Aorta (tissue), 5 donors: Measurements from ENCODE around the gene CMTM4. TPM values are rescaled to one million over a fixed set of nuclear protein-coding genes. Genes with fewer than 3 reads are reported as not detected.
A peak's percentile ranks its signal among the peaks of the same experiment; 100 is the strongest.

Source experiments
- ATAC-seq: fragments of 200-7000 bp; cut with Tn5 transposase; one replicate; pipeline ENCODE4 v1.9.1; 2022; ENCODE audit warnings: moderate library complexity; ENCODE audit not compliant: low FRiP score
- DNase-seq, 2 donors: peaks; one replicate each; pipeline ENCODE4 v3.0.0-alpha.2; 2020
- H3K27ac ChIP-seq, 2 donors: one replicate each; pipeline ENCODE4 v1.5.1; 2013; ENCODE audit warnings: low read length in 2 of 2, mild to moderate bottlenecking in 2 of 2, moderate library complexity in 2 of 2, control low read depth in 1 of 2, inconsistent platforms in 1 of 2, low read depth in 1 of 2
- H3K27me3 ChIP-seq, 2 donors: one replicate each; pipeline ENCODE4 v1.6.1; 2013; ENCODE audit warnings: control low read depth in 1 of 2, low read length in 1 of 2, mild to moderate bottlenecking in 1 of 2, moderate library complexity in 1 of 2; ENCODE audit not compliant: insufficient read depth in 2 of 2, control insufficient read depth in 1 of 2
- H3K36me3 ChIP-seq, 2 donors: one replicate each; pipeline ENCODE4 v1.6.1; 2013; ENCODE audit warnings: control low read depth in 1 of 2, low read length in 1 of 2, mild to moderate bottlenecking in 1 of 2; ENCODE audit not compliant: insufficient read depth in 2 of 2, control insufficient read depth in 1 of 2
- H3K4me1 ChIP-seq, 2 donors: one replicate each; pipeline ENCODE4 v1.6.1; 2013; ENCODE audit warnings: low read length in 2 of 2, control low read depth in 1 of 2, mild to moderate bottlenecking in 1 of 2, moderate library complexity in 1 of 2; ENCODE audit not compliant: insufficient read depth in 2 of 2, control insufficient read depth in 1 of 2
- H3K4me3 ChIP-seq, 2 donors: one replicate each; pipeline ENCODE4 v1.5.1; 2013; ENCODE audit warnings: low read length in 2 of 2, control low read depth in 1 of 2, mild to moderate bottlenecking in 1 of 2
- H3K9me3 ChIP-seq: one replicate; pipeline ENCODE4 v1.6.1; 2013; ENCODE audit warnings: mild to moderate bottlenecking, low read length; ENCODE audit not compliant: control insufficient read depth
- WGBS, 2 donors: extraction: QIAGEN DNeasy Blood & Tissue Kit; methylation state at CpG; one replicate each; pipeline ENCODE4 v1.1.7; 2013; 5-methylcytosine and 5-hydroxymethylcytosine counted together
- intact Hi-C, 2 donors: fragments of 100-400 bp; cut with DNase I; formaldehyde crosslinking; loops; one replicate each; pipeline versions ENCODE4 v1.14.2 to v1.15.0; 2022
- polyA plus RNA-seq, 2 donors: library from polyadenylated mRNA; stranded (reverse); fragments of 200-250 nt; gene quantifications; one replicate each; pipeline ENCODE4 v1.2.3, GENCODE V29; 2013
- total RNA-seq, 2 donors: library from RNA; stranded (reverse); fragmentation: NEBNext Ultra II Directional; extraction: Animal tissue kit (Norgen Biotek cat#: 25700); gene quantifications; one replicate each; pipeline ENCODE4 v1.2.1, GENCODE V29; 2021
- donor health status: healthy with polysubstance abuse.
- donor health status: Bipolar disorder and iron deficiency.
- donor health status: DM: no; HTN: no; CAD: no.
- donor health status: DM: no; HTN: no; CAD: no.
- donor health status: DM: yes; HTN: yes; CAD: no.

CMTM4 gene
- total and polyA plus RNA-seq, 4 donors: 8.9 to 24.9 (median 13.5) TPM

DNA sequence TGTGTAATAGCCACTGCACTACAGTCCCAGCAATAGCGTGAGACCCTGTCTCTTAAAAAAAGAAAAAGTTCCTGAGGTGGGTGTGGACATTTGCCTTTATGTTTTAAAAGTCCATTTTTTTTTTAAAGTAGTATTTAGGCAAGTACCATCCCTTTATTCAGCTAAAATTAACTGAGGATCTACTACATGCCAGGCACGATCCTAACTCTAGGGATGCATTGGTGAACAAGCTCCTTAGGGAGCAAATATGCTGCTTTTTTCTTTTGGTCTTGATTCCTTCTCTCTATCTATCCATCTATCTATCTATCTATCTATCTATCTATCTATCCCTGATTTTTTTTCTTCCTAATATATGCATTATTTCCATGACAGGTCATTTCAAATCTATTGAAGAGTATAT is 47.4 kb downstream of the CMTM4 start:
- intact Hi-C loops: loop anchor here in 1 of 2 donors (2.0 kb wide), 1 partner anchor 40 kb away; no protein-coding TSS in a partner anchor
- WGBS, 2 donors: 92 to 93% methylated on average over 2 of the region's 2 CpGs
- no peaks in the 10 kb centered on the region for H3K9me3 ChIP-seq
- H3K4me1 ChIP-seq: no peaks in the 10 kb centered on the region
- no peak overlapping the region for H3K4me3 ChIP-seq
- no peak overlapping the region for H3K27ac ChIP-seq
- ATAC-seq (no peak), DNase-seq (no peak)
- H3K36me3 ChIP-seq: no peaks in the 10 kb centered on the region
- no peaks in the 10 kb centered on the region for H3K27me3 ChIP-seq

DNA sequence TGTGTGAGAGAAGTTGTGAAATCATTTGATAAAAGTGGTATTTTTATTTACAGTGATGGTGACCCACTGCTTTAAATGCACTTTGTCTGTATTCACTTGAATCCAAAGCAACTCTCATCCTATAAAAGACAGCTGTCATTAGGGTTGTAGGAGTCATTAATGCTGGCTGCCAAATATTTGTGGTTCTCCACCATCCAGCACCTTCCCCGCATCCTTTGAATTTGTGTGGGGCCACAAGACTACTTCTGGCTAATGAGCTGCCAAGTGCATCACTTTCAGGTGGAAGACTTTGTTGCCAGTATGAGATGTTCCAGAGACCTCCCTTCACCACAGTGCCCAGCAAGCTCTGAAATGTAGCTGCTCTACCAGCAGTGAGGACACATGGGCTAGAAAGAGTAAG is 48.7 kb downstream of the CMTM4 start:
- no peak for ATAC-seq
- no peaks in the 10 kb centered on the region for H3K9me3 ChIP-seq
- H3K27ac ChIP-seq: no peak overlapping the region
- H3K4me3 ChIP-seq: no peak overlapping the region
- intact Hi-C loops: loop anchor here in 1 of 2 donors (2.0 kb wide), 1 partner anchor 39 kb away; no protein-coding TSS in a partner anchor
- no peaks in the 10 kb centered on the region for H3K27me3 ChIP-seq
- H3K36me3 ChIP-seq: no peaks in the 10 kb centered on the region
- no peaks in the 10 kb centered on the region for H3K4me1 ChIP-seq
- WGBS, 2 donors: 100% methylated on average over 1 of the region's 1 CpG
- no peak for DNase-seq

DNA sequence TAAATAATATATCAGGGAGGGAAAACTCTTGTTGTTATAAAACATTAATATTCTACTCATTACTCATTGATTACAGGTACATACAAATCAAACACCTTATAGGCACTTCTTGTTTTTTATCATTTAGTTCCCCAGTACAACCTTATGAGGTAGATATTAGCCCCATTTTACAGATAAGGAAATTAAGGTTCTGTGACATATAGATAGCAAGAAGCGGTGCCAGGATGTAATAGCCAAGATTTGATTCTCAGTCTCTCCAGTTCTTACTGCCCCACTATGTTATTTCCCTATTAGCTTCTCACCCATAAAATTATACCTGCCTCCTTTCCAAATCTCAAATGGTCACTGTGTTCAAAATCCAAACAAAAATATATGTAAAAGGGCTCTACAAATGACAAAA is 55.2 kb downstream of the CMTM4 start:
- Histone ChIP-seq H3K27ac (no peak overlapping the region), H3K9me3 (no peaks in the 10 kb centered on the region), H3K36me3 (no peaks in the 10 kb centered on the region), H3K4me3 (no peak overlapping the region), H3K4me1 (no peaks in the 10 kb centered on the region), H3K27me3 (no peaks in the 10 kb centered on the region)
- 99 to 100% methylated on average over 1 of the region's 1 CpG for WGBS, 2 donors
- ATAC-seq: no peak
- no peak for DNase-seq
- intact Hi-C loops: no loop called here

DNA sequence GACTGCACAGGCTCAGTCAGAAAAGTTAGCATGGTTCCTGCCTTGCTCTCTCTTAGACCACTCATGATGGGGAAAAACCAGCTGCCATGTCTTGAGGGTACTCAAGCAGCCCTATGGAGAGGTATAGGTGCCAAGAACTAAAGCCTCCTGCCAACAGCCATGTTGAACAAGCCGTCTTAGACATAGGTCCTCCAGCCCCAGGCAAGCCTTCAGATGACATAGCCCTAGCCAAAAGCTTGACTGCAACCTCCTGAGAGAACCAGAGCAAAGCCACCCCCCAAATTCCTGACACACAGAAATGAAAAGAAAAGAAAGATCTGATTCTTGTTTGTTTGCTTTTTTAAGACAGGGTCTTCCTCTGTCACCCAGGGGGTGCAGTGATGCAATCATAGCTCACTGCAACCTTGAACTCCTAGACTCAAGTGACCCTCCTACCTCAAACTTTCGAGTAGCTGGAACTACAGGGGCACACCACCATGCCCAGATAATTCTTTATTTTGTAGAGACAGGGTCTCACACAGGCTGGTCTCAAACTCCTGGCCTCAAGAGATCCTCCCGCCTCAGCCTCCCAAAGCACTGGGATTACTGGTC is 55.7 kb downstream of the CMTM4 start:
- Histone ChIP-seq H3K36me3 (no peaks in the 10 kb centered on the region), H3K27ac (no peak overlapping the region), H3K27me3 (no peaks in the 10 kb centered on the region), H3K9me3 (no peaks in the 10 kb centered on the region), H3K4me3 (no peak overlapping the region), H3K4me1 (no peaks in the 10 kb centered on the region)
- intact Hi-C loops: no loop called here
- 93 to 97% methylated on average over 3 of the region's 3 CpGs for WGBS, 2 donors
- DNase-seq: no peak
- ATAC-seq: no peak

DNA sequence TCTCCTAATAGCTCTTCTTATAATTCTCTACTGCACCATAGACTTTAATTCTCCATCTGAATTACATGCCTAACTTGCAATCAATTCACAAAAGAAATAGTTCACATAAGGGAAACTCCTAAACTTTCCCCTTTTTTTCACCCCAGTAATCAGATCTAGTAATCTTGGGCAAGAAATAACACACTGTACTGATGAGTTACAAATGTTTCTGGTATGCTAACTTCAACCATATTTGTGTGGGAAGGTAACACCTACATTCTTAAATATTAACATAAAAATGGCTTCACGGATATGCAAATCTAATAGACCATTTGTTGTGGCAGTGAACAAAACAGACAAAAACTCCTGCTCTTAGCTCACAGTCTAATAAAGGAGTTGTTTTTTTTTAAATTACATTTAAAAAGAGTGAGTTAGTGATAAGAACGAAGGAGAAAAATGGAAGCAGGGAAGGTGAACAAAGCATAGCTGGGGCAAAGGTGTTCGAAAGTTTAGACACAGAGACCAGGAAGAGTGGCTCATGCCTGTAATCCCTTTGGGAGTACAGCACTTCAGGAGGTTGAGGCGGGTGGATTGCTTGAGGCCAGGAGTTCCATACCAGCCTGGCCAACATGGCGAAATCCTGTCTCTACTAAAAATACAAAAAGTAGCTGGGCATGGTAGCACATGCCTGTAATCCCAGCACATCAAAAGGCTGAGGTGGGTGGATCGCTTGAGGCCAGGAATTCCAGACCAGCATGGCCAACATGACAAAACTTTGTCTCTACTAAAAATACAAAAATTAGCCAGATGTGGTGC is 57.3 kb downstream of the CMTM4 start:
- 88 to 89% methylated on average over 6 of the region's 6 CpGs for WGBS, 2 donors

DNA sequence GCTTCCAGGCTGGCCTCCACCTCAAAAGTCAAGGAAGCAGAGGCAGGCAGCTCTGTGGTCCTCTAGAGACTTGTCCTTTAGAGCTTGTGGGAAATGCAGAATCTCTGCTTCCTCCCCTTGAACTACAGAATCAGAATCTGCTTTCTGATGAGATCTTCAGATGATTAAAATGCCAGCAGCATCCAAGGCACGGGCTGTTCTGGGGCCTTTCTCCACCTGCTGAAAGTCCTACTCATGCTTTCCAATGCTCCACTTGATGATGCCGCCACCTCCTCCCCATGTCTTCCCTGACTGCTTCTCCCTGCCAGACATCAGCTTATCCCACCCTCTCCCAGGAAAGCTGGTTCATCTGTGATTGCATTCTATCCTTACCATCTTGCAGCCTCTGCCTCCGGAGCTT is 58.7 kb downstream of the CMTM4 start:
- Histone ChIP-seq H3K4me3 (no peak overlapping the region), H3K4me1 (no peaks in the 10 kb centered on the region), H3K27me3 (no peaks in the 10 kb centered on the region), H3K36me3 (no peaks in the 10 kb centered on the region), H3K27ac (no peak overlapping the region), H3K9me3 (no peaks in the 10 kb centered on the region)
- intact Hi-C loops: no loop called here
- DNase-seq (no peak), ATAC-seq (no peak)
- 94 to 95% methylated on average over 3 of the region's 3 CpGs for WGBS, 2 donors

More for the DNA sequence above, 57.3 kb downstream of the CMTM4 start:
- H3K9me3 ChIP-seq: no peaks in the 10 kb centered on the region
- no peak for DNase-seq
- H3K36me3 ChIP-seq: no peaks in the 10 kb centered on the region
- H3K27ac ChIP-seq: no peak overlapping the region
- H3K4me1 ChIP-seq: no peaks in the 10 kb centered on the region
- intact Hi-C loops: no loop called here
- no peaks in the 10 kb centered on the region for H3K27me3 ChIP-seq
- no peak for ATAC-seq
- H3K4me3 ChIP-seq: no peak overlapping the region

DNA sequence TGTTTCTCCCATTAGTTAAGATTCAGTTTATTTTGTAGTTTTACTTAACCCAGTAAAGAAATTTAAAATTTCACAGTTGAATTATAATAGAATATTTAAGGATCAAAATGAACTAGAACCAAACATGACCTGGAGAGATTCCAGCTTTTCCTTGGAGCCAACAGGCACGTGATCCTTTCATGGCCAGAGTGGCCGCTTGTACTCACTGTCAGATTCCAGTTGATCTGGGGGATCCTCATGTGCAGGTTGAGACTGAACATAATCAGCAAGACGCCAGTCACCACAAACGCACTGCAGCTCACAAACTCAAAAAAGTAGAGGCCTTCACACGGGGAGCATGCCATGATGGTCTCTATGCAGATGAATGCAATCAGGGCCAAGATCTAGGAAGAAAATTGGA is 60.3 kb downstream of the CMTM4 start:
- Histone ChIP-seq H3K27ac (no peak overlapping the region), H3K4me3 (no peak overlapping the region), H3K4me1 (no peaks in the 10 kb centered on the region), H3K9me3 (no peaks in the 10 kb centered on the region), H3K36me3 (no peaks in the 10 kb centered on the region), H3K27me3 (no peaks in the 10 kb centered on the region)
- intact Hi-C loops: no loop called here
- 74 to 75% methylated on average over 5 of the region's 5 CpGs for WGBS, 2 donors
- ATAC-seq: no peak
- no peak for DNase-seq

DNA sequence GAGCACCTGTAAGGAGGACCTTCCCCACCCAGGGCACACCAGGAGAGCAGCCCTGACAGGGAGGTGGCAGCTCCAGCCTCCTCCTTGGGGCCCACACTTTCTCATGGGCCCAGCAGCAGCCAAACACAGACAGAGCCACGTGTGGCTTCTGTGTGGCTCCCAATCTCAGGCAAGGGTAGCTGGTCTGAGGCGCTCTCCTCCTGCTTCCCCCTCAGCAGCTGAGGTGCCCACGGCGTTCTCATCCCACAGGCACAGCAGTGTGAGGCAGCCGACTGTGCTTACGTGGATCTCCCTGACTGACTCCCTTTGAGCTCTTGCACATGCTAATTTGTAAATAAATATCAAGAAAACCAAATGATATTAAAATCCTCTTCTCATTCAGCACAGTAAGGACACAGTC is 61.1 kb downstream of the CMTM4 start:
- Histone ChIP-seq H3K27ac (no peak overlapping the region), H3K36me3 (no peaks in the 10 kb centered on the region), H3K4me1 (no peaks in the 10 kb centered on the region), H3K9me3 (no peaks in the 10 kb centered on the region), H3K4me3 (no peak overlapping the region), H3K27me3 (no peaks in the 10 kb centered on the region)
- DNase-seq (no peak), ATAC-seq (peak; percentile 26)
- WGBS, 2 donors: 72 to 81% methylated on average over 6 of the region's 6 CpGs
- intact Hi-C loops: no loop called here
